SK-N-SH (cell line): Measurements from ENCODE around the gene CELF5. TPM values are rescaled to one million over a fixed set of nuclear protein-coding genes. Genes with fewer than 3 reads are reported as not detected.
"Not testable (repeated sequence)": the region's sequence is repeated elsewhere in the genome, so short reads cannot be mapped to it uniquely, and the experiment has no call there.

Experiments
- CTCF ChIA-PET: fragments of 300-600, 350-600 bp; formaldehyde crosslinking; extraction: SDS; loops from one replicate; lab custom pipeline; 2021; lab: Yijun Ruan, JAX
- POLR2A ChIA-PET: fragments of 350-600 bp; sonication (Branson Sonifier 250); formaldehyde crosslinking; extraction: SDS; loops from one replicate; lab custom pipeline; 2020; ENCODE audit warnings: antibody characterized with exemption, inconsistent platforms; lab: Yijun Ruan, JAX
- DNase-seq: peaks from one replicate; pipeline ENCODE4 v3.0.0; 2012
- H2AFZ ChIP-seq: fragments of 200-600 bp; sonication (generic); 2 replicates; pipeline ENCODE4 v1.8.1; 2016; ENCODE audit warnings: antibody characterized with exemption, mild to moderate bottlenecking, low read depth
- H3F3A ChIP-seq: fragments of 200-600 bp; sonication (generic); replicated peaks from 2 replicates; pipeline ENCODE3; 2016; ENCODE audit warnings: antibody characterized with exemption, mild to moderate bottlenecking; ENCODE audit not compliant: insufficient read depth
- H3K27ac ChIP-seq, 2 experiments: fragments of 200-500 bp in 1 of 2; fragments of 200-600 bp in 1 of 2; sonication (Bioruptor generic) in 1 of 2; sonication (generic), shearing (Covaris generic) in 1 of 2; 2 replicates each; pipeline versions ENCODE4 v1.5.1 to v1.6.1; 2014 to 2016; ENCODE audit warnings: low read depth in 2 of 2, inconsistent platforms in 1 of 2, low read length in 1 of 2, mild to moderate bottlenecking in 1 of 2, mixed read lengths in 1 of 2
- H3K27me3 ChIP-seq: fragments of 200-600 bp; sonication (generic), shearing (Covaris generic); 2 replicates; pipeline ENCODE4 v1.6.1; 2016; ENCODE audit warnings: mixed run types; ENCODE audit not compliant: insufficient read depth
- H3K36me3 ChIP-seq, 2 experiments: fragments of 200-500 bp in 1 of 2; fragments of 200-600 bp in 1 of 2; sonication (Bioruptor generic) in 1 of 2; sonication (generic) in 1 of 2; replicated peaks in 1 of 2; 2 replicates each; pipeline versions ENCODE3 to v1.5.1; 2014 to 2016; ENCODE audit warnings: low read length in 1 of 2, mild to moderate bottlenecking in 1 of 2; ENCODE audit not compliant: insufficient read depth in 2 of 2, control insufficient read depth in 1 of 2
- H3K4me1 ChIP-seq, 2 experiments: fragments of 200-500 bp in 1 of 2; fragments of 200-600 bp in 1 of 2; sonication (Bioruptor generic) in 1 of 2; sonication (generic), shearing (Covaris generic) in 1 of 2; 2 replicates each; pipeline versions ENCODE4 v1.5.1 to v1.6.1; 2014 to 2016; ENCODE audit warnings: low read depth in 1 of 2, low read length in 1 of 2, mixed run types in 1 of 2; ENCODE audit not compliant: insufficient read depth in 2 of 2, control insufficient read depth in 1 of 2
- H3K4me2 ChIP-seq: fragments of 200-600 bp; sonication (generic), shearing (Covaris generic); 2 replicates; pipeline ENCODE4 v1.6.1; 2017; ENCODE audit warnings: mixed run types
- H3K4me3 ChIP-seq, 2 experiments: fragments of 200-500 bp in 1 of 2; fragments of 200-600 bp in 1 of 2; sonication (Bioruptor generic) in 1 of 2; sonication (generic), shearing (Covaris generic) in 1 of 2; 2 replicates each; pipeline versions ENCODE4 v1.5.1 to v1.8.1; 2014 to 2016; ENCODE audit warnings: low read depth in 2 of 2, inconsistent platforms in 1 of 2, low read length in 1 of 2, mild to moderate bottlenecking in 1 of 2, mixed read lengths in 1 of 2, moderate library complexity in 1 of 2
- H3K79me2 ChIP-seq: fragments of 200-600 bp; sonication (generic); 2 replicates; pipeline ENCODE4 v1.8.1; 2017; ENCODE audit warnings: mild to moderate bottlenecking; ENCODE audit not compliant: insufficient read depth
- H3K9ac ChIP-seq: fragments of 200-600 bp; sonication (generic); 2 replicates; pipeline ENCODE4 v1.6.1; 2017; ENCODE audit warnings: mixed run types
- H3K9me2 ChIP-seq: fragments of 200-600 bp; sonication (generic); 2 replicates; pipeline ENCODE4 v1.6.1; 2017; ENCODE audit warnings: mixed run types
- H3K9me3 ChIP-seq: fragments of 200-600 bp; sonication (generic); 2 replicates; pipeline ENCODE4 v1.6.1; 2017; ENCODE audit warnings: mixed run types, mild to moderate bottlenecking, moderate library complexity
- H4K20me1 ChIP-seq: fragments of 200-600 bp; sonication (generic); 2 replicates; pipeline ENCODE4 v1.6.1; 2017; ENCODE audit warnings: mild to moderate bottlenecking, mixed run types; ENCODE audit not compliant: insufficient read depth
- CTCF ChIP-seq: fragments of 200-600 bp; sonication (generic); IDR thresholded peaks from 2 replicates; pipeline ENCODE4 v1.6.1; 2017; ENCODE audit warnings: antibody characterized with exemption, mild to moderate bottlenecking, moderate library complexity
- EP300 ChIP-seq, 2 experiments: IDR thresholded peaks; 2 replicates each; pipeline versions ENCODE4 v1.4.0 to v1.6.1; 2012; ENCODE audit warnings: borderline replicate concordance in 1 of 2, low read depth in 1 of 2, low read length in 1 of 2
- FOXM1 ChIP-seq: IDR thresholded peaks from 2 replicates; pipeline ENCODE4 v1.4.0; 2012; ENCODE audit warnings: low read depth, mild to moderate bottlenecking
- POLR2AphosphoS5 ChIP-seq: IDR thresholded peaks from 2 replicates; pipeline ENCODE4 v1.6.1; 2012; ENCODE audit warnings: low read depth, low read length
- RCOR1 ChIP-seq: fragments of 150-350 bp; IDR thresholded peaks from 2 replicates; pipeline ENCODE4 v1.6.1; 2017; ENCODE audit warnings: antibody characterized with exemption, low read length
- REST ChIP-seq: IDR thresholded peaks from 2 replicates; pipeline ENCODE4 v1.6.1; 2012; ENCODE audit warnings: mild to moderate bottlenecking, low read depth, low read length, moderate library complexity
- SMC3 ChIP-seq: IDR thresholded peaks from 2 replicates; pipeline ENCODE4 v1.6.1; 2012; ENCODE audit warnings: low read depth, low read length, improper control_type of control experiment
- TEAD4 ChIP-seq: IDR thresholded peaks from 2 replicates; pipeline ENCODE4 v1.4.0; 2012; ENCODE audit warnings: mild to moderate bottlenecking, borderline replicate concordance; ENCODE audit not compliant: insufficient read depth
- YY1 ChIP-seq: IDR thresholded peaks from 2 replicates; pipeline ENCODE4 v1.4.0; 2012; ENCODE audit warnings: low read depth, mild to moderate bottlenecking
- WGBS: methylation state at CpG from one replicate; pipeline ENCODE4 v1.1.6; 2017; ENCODE audit warnings: low lambda C conversion rate; 5-methylcytosine and 5-hydroxymethylcytosine counted together
- polyA plus RNA-seq, 3 experiments: library from polyadenylated mRNA; depleted of rRNA; stranded (reverse); fragments of >200 nt; gene quantifications; 2 replicates each; pipeline ENCODE4 v1.2.3, GENCODE V29; 2012

Gene CELF5
- polyA plus RNA-seq, 1 of the 3 experiments (the other 2 are of a cell fraction), result 0.33 TPM

- Histone ChIP-seq H3K4me2 (no peak overlapping the region), H3K79me2 (peaks cover 69% of the 10 kb centered on the region), H3K27ac (no peak overlapping the region), H3K4me1 (peaks cover 10 to 16% of the 10 kb centered on the region in 2 experiments; a peak in 2 of 4 replicates), H2AFZ (no peak overlapping the region), H3K4me3 (no peak overlapping the region), H3K36me3 (peaks cover 5 to 13% of the 10 kb centered on the region in 2 experiments), H3F3A (no peaks in the 10 kb centered on the region), H3K9me2 (no peaks in the 10 kb centered on the region), H4K20me1 (peaks cover 17% of the 10 kb centered on the region; the same call in 1 of the 2 replicates), H3K27me3 (no peaks in the 10 kb centered on the region), H3K9ac (no peak overlapping the region), H3K9me3 (no peaks in the 10 kb centered on the region)
- POLR2A ChIA-PET, result no interaction called here
- TF ChIP-seq EP300 (IDR thresholded peaks at IDR 0.05; ENCODE audit: borderline replicate concordance in 1 of 2, low read depth in 1 of 2, low read length in 1 of 2) (no peak), REST (no peak), POLR2AphosphoS5 (no peak), RCOR1 (no peak), SMC3 (no peak), YY1 (no peak), TEAD4 (no peak), CTCF (no peak), FOXM1 (no peak)
- WGBS, result 93% methylated on average over 41 of the region's 46 CpGs
- CTCF ChIA-PET, result interaction anchor here (1.1 kb wide), 1 partner anchor 33 kb away, joined by 3 read pairs; the partner anchor contains the start of gene CELF5
- no peak for DNase-seq
These were observed 33.3 kb upstream of the CELF5 start for GRCh38 chr19:3190921-3191805.

- 92% methylated on average over 11 of the region's 12 CpGs for WGBS
- H3K4me2 ChIP-seq, H3K9me2 ChIP-seq, POLR2A ChIA-PET, DNase-seq, H3K27me3 ChIP-seq, H2AFZ ChIP-seq, CTCF ChIA-PET, H3K27ac ChIP-seq, H3K9me3 ChIP-seq, H3K4me3 ChIP-seq, H3K9ac ChIP-seq, H3F3A ChIP-seq: not testable (repeated sequence)
- peaks cover 17% of the 10 kb centered on the region; the same call in 1 of the 2 replicates for H4K20me1 ChIP-seq
- H3K79me2 ChIP-seq, result peaks cover 63% of the 10 kb centered on the region
- peaks cover 10 to 12% of the 10 kb centered on the region in 2 experiments; a peak in 2 of 4 replicates for H3K4me1 ChIP-seq
- H3K36me3 ChIP-seq, result peaks cover 5 to 19% of the 10 kb centered on the region in 2 experiments
These were observed 32.7 kb upstream of the CELF5 start for GRCh38 chr19:3191806-3192104.
